ENCODE results near the gene EHBP1.

- TF ChIP-seq EZH2phosphoT487 (IDR thresholded peaks at IDR 0.05; ENCODE audit: borderline replicate concordance, low read depth): no peak
- no peak for TF ChIP-seq FOXM1 (IDR thresholded peaks at IDR 0.05; ENCODE audit: low read depth)
- TF ChIP-seq CTCF (IDR thresholded peaks at IDR 0.05): no peak
- TF ChIP-seq SIN3A (IDR thresholded peaks at IDR 0.05; ENCODE audit: borderline replicate concordance, low read depth, low read length): no peak
- no peak for TF ChIP-seq USF2 (IDR thresholded peaks at IDR 0.05; ENCODE audit: borderline replicate concordance, low read depth, low read length)
- TF ChIP-seq SMC3 (IDR thresholded peaks at IDR 0.05; ENCODE audit: low read depth, low read length): no peak
Measured at GRCh38 chr2:62857139-62857931, 151.8 kb downstream of the EHBP1 start.
